ENCODE measurements around the gene LIPC. TPM values are rescaled to one million over a fixed set of nuclear protein-coding genes. Genes with fewer than 3 reads are reported as not detected.

Gene LIPC
- polyA plus RNA-seq, 1 donor (not counting 4 experiments of a cell fraction or from before 2014, with no cell fraction given) = not detected

DNA sequence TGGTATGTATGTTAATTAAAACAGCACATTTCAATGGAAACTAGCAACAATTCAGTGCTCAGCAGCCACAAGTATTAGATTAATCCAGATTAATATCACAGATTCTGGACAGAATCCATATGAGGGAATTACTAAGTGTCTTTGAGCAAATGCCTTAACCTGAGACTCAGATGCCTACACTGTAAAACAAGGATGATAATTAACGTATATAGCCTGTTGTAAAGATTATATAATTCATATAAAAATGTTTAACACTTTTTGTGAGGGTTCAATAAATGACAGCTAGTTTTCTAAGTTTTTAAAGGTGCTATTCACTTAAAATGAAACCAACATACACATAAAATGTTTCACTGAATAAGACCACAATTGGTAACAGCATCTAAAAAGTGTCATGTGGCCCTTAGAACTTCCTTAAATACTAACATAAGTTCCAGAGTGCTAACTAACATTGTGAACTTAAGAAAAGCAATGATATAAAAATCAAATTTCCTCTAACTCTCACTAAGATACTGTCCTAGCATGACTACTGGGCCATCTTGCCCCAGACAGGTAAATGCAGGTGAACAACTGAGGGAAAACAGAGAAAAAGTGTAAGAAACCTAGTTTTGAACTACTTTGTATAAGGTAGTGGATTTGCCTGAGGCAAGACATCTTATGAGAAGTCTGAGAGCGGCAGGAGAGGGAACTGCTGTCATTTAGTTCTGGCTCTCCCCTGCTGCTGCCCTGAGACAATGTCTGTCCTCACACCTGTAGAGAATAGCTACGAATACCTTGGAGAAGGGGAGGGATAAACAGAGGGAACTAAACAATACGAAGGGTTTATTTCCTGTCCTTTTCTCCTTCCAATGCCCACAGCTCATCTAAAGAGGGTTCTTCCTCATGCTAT lies 166.4 kb downstream of the LIPC start:
- no peaks in the 10 kb centered on the region for H3K9me3 ChIP-seq (ENCODE audit: control insufficient read depth, low read depth, low read length)
- no peak overlapping the region for H3K9ac ChIP-seq (ENCODE audit: control insufficient read depth, extremely low read depth, insufficient read depth, low read length)
- H3K79me2 ChIP-seq (ENCODE audit: control insufficient read depth, insufficient read depth, low read length) = no peaks in the 10 kb centered on the region
- no peaks in the 10 kb centered on the region for H3K4me1 ChIP-seq (ENCODE audit: control insufficient read depth, extremely low read depth, insufficient read depth, low read length)
- no peak for TF ChIP-seq EZH2 (IDR thresholded peaks at IDR 0.05; ENCODE audit: low read length)
- TF ChIP-seq, protein P1, sequence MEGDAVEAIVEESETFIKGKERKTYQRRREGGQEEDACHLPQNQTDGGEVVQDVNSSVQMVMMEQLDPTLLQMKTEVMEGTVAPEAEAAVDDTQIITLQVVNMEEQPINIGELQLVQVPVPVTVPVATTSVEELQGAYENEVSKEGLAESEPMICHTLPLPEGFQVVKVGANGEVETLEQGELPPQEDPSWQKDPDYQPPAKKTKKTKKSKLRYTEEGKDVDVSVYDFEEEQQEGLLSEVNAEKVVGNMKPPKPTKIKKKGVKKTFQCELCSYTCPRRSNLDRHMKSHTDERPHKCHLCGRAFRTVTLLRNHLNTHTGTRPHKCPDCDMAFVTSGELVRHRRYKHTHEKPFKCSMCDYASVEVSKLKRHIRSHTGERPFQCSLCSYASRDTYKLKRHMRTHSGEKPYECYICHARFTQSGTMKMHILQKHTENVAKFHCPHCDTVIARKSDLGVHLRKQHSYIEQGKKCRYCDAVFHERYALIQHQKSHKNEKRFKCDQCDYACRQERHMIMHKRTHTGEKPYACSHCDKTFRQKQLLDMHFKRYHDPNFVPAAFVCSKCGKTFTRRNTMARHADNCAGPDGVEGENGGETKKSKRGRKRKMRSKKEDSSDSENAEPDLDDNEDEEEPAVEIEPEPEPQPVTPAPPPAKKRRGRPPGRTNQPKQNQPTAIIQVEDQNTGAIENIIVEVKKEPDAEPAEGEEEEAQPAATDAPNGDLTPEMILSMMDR (optimal IDR thresholded peaks at IDR 0.05 in 1 of 3, IDR thresholded peaks at IDR 0.05 in 1 of 3, conservative IDR thresholded peaks at IDR 0.05 in 1 of 3; ENCODE audit: extremely low read depth in 1 of 3, insufficient read depth in 2 of 3, low read length in 3 of 3) = no peak
- FAIRE-seq = no peak
- DNase-seq (ENCODE audit: low read depth, low spot score) = no peak
- dilution Hi-C loops (cut with MboI; ENCODE audit: extremely low pct_ligation_motif_present, low sequenced_read_pairs) = no loop called here
- H3K4me2 ChIP-seq (ENCODE audit: control insufficient read depth, extremely low read depth, insufficient read depth, low read depth, low read length) = no peak overlapping the region
- H3K27ac ChIP-seq (ENCODE audit: control insufficient read depth, insufficient read depth, low read length) = no peak overlapping the region
- H3K9me1 ChIP-seq (ENCODE audit: control insufficient read depth, extremely low read depth, insufficient read depth, low read length) = no peaks in the 10 kb centered on the region
- no peak overlapping the region for H3K4me3 ChIP-seq (ENCODE audit: control insufficient read depth in 2 of 3, extremely low read depth in 1 of 3, insufficient read depth in 2 of 3, low read depth in 1 of 3, low read length in 3 of 3)
- H4K20me1 ChIP-seq (ENCODE audit: control insufficient read depth, extremely low read depth, insufficient read depth, low read length) = no peaks in the 10 kb centered on the region
- H3K27me3 ChIP-seq (ENCODE audit: control insufficient read depth, extremely low read depth, insufficient read depth, low read length) = no peaks in the 10 kb centered on the region
- peaks cover 3 to 5% of the 10 kb centered on the region in 2 experiments for H3K36me3 ChIP-seq (ENCODE audit: control insufficient read depth in 2 of 2, extremely low read depth in 1 of 2, insufficient read depth in 2 of 2, low read length in 2 of 2)
- H2AFZ ChIP-seq (ENCODE audit: control insufficient read depth, low read length) = no peak overlapping the region

DNA sequence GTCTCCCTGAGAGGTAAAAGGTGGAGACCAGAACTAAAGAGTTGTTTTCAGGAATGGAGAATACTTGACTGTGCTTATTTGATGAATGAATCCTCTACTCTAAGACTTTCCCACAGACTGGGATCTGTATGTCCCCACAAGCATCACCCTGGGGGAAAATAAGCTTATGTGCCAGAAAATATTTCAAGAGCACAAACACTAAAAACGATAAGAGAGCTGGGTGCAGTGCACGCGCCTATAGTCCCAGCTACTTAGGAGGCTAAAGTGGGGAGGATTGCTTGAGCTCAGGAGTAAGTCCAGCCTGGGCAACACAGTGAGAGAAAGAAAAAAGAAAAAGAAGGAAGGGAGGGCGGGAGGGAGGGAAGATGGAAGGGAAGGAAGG lies 167.0 kb downstream of the LIPC start:
- FAIRE-seq (no peak), DNase-seq (ENCODE audit: low read depth, low spot score) (no peak)
- H3K9ac ChIP-seq (ENCODE audit: control insufficient read depth, extremely low read depth, insufficient read depth, low read length) = no peak overlapping the region
- H3K4me2 ChIP-seq (ENCODE audit: control insufficient read depth, extremely low read depth, insufficient read depth, low read depth, low read length) = no peak overlapping the region
- no peaks in the 10 kb centered on the region for H3K9me1 ChIP-seq (ENCODE audit: control insufficient read depth, extremely low read depth, insufficient read depth, low read length)
- no peak for TF ChIP-seq EZH2 (IDR thresholded peaks at IDR 0.05; ENCODE audit: low read length)
- TF ChIP-seq, protein P1 (optimal IDR thresholded peaks at IDR 0.05 in 1 of 3, IDR thresholded peaks at IDR 0.05 in 1 of 3, conservative IDR thresholded peaks at IDR 0.05 in 1 of 3; ENCODE audit: extremely low read depth in 1 of 3, insufficient read depth in 2 of 3, low read length in 3 of 3) = no peak
- H3K4me3 ChIP-seq (ENCODE audit: control insufficient read depth in 2 of 3, extremely low read depth in 1 of 3, insufficient read depth in 2 of 3, low read depth in 1 of 3, low read length in 3 of 3) = no peak overlapping the region
- peaks cover 3 to 7% of the 10 kb centered on the region in 2 experiments for H3K36me3 ChIP-seq (ENCODE audit: control insufficient read depth in 2 of 2, extremely low read depth in 1 of 2, insufficient read depth in 2 of 2, low read length in 2 of 2)
- H3K79me2 ChIP-seq (ENCODE audit: control insufficient read depth, insufficient read depth, low read length) = no peaks in the 10 kb centered on the region
- H2AFZ ChIP-seq (ENCODE audit: control insufficient read depth, low read length) = no peak overlapping the region
- no peaks in the 10 kb centered on the region for H4K20me1 ChIP-seq (ENCODE audit: control insufficient read depth, extremely low read depth, insufficient read depth, low read length)
- no peaks in the 10 kb centered on the region for H3K4me1 ChIP-seq (ENCODE audit: control insufficient read depth, extremely low read depth, insufficient read depth, low read length)
- no peak overlapping the region for H3K27ac ChIP-seq (ENCODE audit: control insufficient read depth, insufficient read depth, low read length)
- dilution Hi-C loops (cut with MboI; ENCODE audit: extremely low pct_ligation_motif_present, low sequenced_read_pairs) = no loop called here
- no peaks in the 10 kb centered on the region for H3K9me3 ChIP-seq (ENCODE audit: control insufficient read depth, low read depth, low read length)
- H3K27me3 ChIP-seq (ENCODE audit: control insufficient read depth, extremely low read depth, insufficient read depth, low read length) = no peaks in the 10 kb centered on the region
